GM23248 (cell line): Measurements from ENCODE around the gene SPAG7. TPM values are rescaled to one million over a fixed set of nuclear protein-coding genes. Genes with fewer than 3 reads are reported as not detected.

Experiments used
- DNase-seq: peaks from one replicate; pipeline ENCODE4 v3.0.0-alpha.2; 2015
- H2AFZ ChIP-seq: fragments of 200-600 bp; sonication (generic); 2 replicates; pipeline ENCODE4 v1.6.1; 2016; ENCODE audit warnings: antibody characterized with exemption
- H3F3A ChIP-seq: fragments of 200-600 bp; sonication (generic); 2 replicates; pipeline ENCODE4 v1.6.1; 2016; ENCODE audit warnings: mild to moderate bottlenecking, antibody characterized with exemption, mixed run types; ENCODE audit not compliant: insufficient read depth
- H3K27ac ChIP-seq: fragments of 200-600 bp; sonication (generic); 2 replicates; pipeline ENCODE4 v1.5.1; 2016; ENCODE audit warnings: mild to moderate bottlenecking
- H3K27me3 ChIP-seq: fragments of 200-600 bp; sonication (generic); replicated peaks from 2 replicates; pipeline ENCODE4 v1.6.1; 2016; ENCODE audit warnings: mild to moderate bottlenecking; ENCODE audit not compliant: insufficient read depth
- H3K36me3 ChIP-seq: fragments of 200-600 bp; sonication (generic); 2 replicates; pipeline ENCODE4 v1.6.1; 2016; ENCODE audit warnings: low read depth, mild to moderate bottlenecking
- H3K4me1 ChIP-seq: fragments of 200-600 bp; sonication (generic); 2 replicates; pipeline ENCODE4 v1.6.1; 2016; ENCODE audit warnings: mild to moderate bottlenecking; ENCODE audit not compliant: insufficient read depth
- H3K4me2 ChIP-seq: fragments of 200-600 bp; sonication (generic); one replicate; pipeline ENCODE4 v1.6.1; 2016; ENCODE audit warnings: mild to moderate bottlenecking; ENCODE audit not compliant: unreplicated experiment
- H3K4me3 ChIP-seq: fragments of 200-600 bp; sonication (generic); 2 replicates; pipeline ENCODE4 v1.5.1; 2016; ENCODE audit warnings: mild to moderate bottlenecking
- H3K79me2 ChIP-seq: fragments of 200-600 bp; sonication (generic); 2 replicates; pipeline ENCODE4 v1.6.1; 2016; ENCODE audit warnings: mild to moderate bottlenecking; ENCODE audit not compliant: insufficient read depth
- H3K9ac ChIP-seq: fragments of 200-600 bp; sonication (generic); 2 replicates; pipeline ENCODE4 v1.6.1; 2016; ENCODE audit warnings: mild to moderate bottlenecking
- H3K9me2 ChIP-seq: fragments of 200-600 bp; sonication (generic); 2 replicates; pipeline ENCODE4 v1.6.1; 2016; ENCODE audit warnings: mixed run types, mild to moderate bottlenecking, moderate library complexity; ENCODE audit not compliant: insufficient read depth
- H3K9me3 ChIP-seq: fragments of 200-600 bp; sonication (generic); one replicate; pipeline ENCODE4 v1.6.1; 2017; ENCODE audit warnings: low read depth
- H4K20me1 ChIP-seq: fragments of 200-600 bp; sonication (generic); 2 replicates; pipeline ENCODE4 v1.6.0; 2016; ENCODE audit not compliant: insufficient read depth
- EZH2 ChIP-seq: fragments of 200-600 bp; sonication (generic); IDR thresholded peaks from 2 replicates; pipeline ENCODE4 v1.6.1; 2018; ENCODE audit warnings: antibody characterized with exemption, mild to moderate bottlenecking; ENCODE audit not compliant: insufficient read depth, poor library complexity, severe bottlenecking
- EZH2phosphoT487 ChIP-seq: fragments of 200-600 bp; sonication (generic); IDR thresholded peaks from 2 replicates; pipeline ENCODE4 v1.6.1; 2018; ENCODE audit warnings: antibody characterized with exemption, moderate library complexity, mild to moderate bottlenecking, low read depth; ENCODE audit not compliant: insufficient read depth
- WGBS, 2 experiments: methylation state at CpG; one replicate each; pipeline ENCODE4 v1.1.6; 2015 to 2017; ENCODE audit warnings: low lambda C conversion rate in 2 of 2, low coverage in 1 of 2; ENCODE audit errors: missing lambda C conversion rate in 2 of 2; 5-methylcytosine and 5-hydroxymethylcytosine counted together
- in situ Hi-C: fragments of 300-500 bp; cut with MboI; formaldehyde crosslinking; loops from 2 replicates; pipeline ENCODE4 v1.15.0; 2020
- polyA plus RNA-seq: library from polyadenylated mRNA; unstranded; fragments of >200 nt; fragmentation: Nextera tagmentation; extraction: Ambion mirVana; gene quantifications from 2 replicates; pipeline ENCODE4 v1.2.1, GENCODE V29; 2016
- total RNA-seq: library from RNA; depleted of rRNA; stranded (reverse); fragments of >200 nt; shearing (Covaris generic); gene quantifications from 2 replicates; pipeline ENCODE4 v1.2.3, GENCODE V29; 2014; rRNA removed

Gene SPAG7, protein sequence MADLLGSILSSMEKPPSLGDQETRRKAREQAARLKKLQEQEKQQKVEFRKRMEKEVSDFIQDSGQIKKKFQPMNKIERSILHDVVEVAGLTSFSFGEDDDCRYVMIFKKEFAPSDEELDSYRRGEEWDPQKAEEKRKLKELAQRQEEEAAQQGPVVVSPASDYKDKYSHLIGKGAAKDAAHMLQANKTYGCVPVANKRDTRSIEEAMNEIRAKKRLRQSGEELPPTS
- total RNA-seq (39.1 and 43.1 TPM in 2 replicates), polyA plus RNA-seq (97.7 and 107 TPM in 2 replicates)

DNA sequence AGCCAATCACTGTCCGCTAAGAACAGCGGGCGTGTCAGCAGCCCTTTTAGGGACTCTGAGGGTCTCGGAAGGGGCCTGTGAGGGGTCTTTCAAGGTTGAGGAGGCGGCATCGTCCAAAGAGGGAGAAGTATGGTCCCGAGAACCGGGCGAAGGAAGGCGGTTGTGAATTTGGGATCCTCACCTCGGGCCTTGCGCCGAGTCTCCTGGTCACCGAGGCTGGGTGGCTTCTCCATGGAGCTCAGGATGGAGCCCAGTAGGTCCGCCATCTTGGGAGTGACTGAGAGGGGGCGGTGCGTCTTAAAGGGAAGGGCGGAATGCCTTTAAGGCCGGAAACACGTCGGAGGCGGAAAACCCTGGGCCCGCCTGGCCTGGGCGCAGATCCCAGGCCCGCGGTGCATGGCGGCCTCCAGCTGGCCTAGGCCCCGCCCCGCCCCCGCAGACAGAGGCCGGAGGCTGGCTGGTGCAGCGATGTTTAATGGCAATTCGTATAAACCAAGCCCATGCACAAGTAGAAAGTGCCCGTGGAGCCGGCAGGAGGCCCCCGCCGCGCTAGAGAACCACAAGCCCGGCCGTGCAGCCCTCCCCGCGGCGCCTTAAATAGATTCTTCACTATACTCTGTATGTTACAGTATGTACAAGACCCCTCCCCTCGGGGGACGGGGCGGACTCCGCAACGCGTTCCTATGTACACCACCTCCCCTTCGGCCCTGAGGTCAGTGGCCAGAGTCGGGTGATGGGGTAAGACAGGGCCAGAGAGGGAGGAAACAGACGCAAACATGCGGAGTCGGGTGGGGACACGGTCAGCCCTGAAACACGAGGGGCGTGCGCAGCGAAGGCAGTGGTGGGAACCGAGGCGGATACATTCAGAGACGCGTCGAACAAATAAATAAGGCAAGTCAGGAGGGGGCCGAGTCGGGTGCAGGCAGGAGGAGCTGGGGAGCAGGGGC, at the start of gene SPAG7:
Gene SPAG7, minus strand, starts transcription at position 279 of the 947 bp plus-strand sequence. Its CDS starts 13 bp downstream, at position 266.
- H3K9ac ChIP-seq: peak within 1 kb of the TSS; percentile 91
- peak within 1 kb of the TSS; percentile 96 for H3K4me2 ChIP-seq
- in situ Hi-C loops: no loop called here
- no peaks in the 10 kb centered on the region for H3K36me3 ChIP-seq
- H3F3A ChIP-seq: peaks cover 45% of the 10 kb centered on the region
- H3K79me2 ChIP-seq: peaks cover 24% of the 10 kb centered on the region
- DNase-seq: peak; percentile 97
- TF ChIP-seq EZH2phosphoT487: no peak
- TF ChIP-seq EZH2: no peak
- H3K4me3 ChIP-seq: peak within 1 kb of the TSS; percentile 85
- no peaks in the 10 kb centered on the region for H4K20me1 ChIP-seq
- H2AFZ ChIP-seq: peak within 1 kb of the TSS; percentile 55
- no peaks in the 10 kb centered on the region for H3K9me2 ChIP-seq
- H3K9me3 ChIP-seq: no peaks in the 10 kb centered on the region
- H3K27ac ChIP-seq: peak within 1 kb of the TSS; percentile 96
- 3 to 4% methylated on average over 62 to 66 of the region's 66 CpGs for WGBS, 2 experiments
- no peaks in the 10 kb centered on the region for H3K27me3 ChIP-seq
- H3K4me1 ChIP-seq: peaks cover 24% of the 10 kb centered on the region

DNA sequence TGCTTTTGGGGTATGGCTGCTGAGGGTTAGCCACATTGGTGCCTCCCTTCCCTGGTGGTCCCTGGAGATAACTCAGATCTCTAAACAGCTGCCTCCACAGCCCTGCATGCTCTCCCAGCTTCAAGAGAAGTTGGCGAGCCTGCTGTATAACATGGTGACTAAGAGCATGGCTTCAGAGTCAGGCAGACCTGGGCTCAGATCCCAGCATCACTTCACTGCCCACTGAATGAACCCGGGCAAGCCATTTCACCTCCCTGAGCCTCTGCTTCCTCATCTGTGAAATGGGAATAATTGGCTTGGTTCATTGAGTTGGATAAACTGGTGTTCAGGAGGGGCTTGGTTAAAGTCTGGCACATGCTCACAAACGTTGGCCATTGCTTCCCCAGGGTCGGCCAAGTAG, 46.7 kb upstream of the SPAG7 start:
- H4K20me1 ChIP-seq: no peaks in the 10 kb centered on the region
- 0 out of 2 replicates have a peak, but pooled peaks cover 4% of the 10 kb centered on the region for H3F3A ChIP-seq
- no peaks in the 10 kb centered on the region for H3K79me2 ChIP-seq
- 87 to 91% methylated on average over 4 of the region's 4 CpGs for WGBS, 2 experiments
- no peaks in the 10 kb centered on the region for H3K9me2 ChIP-seq
- H3K4me3 ChIP-seq: no peak overlapping the region
- in situ Hi-C loops: no loop called here
- TF ChIP-seq EZH2phosphoT487 (no peak), EZH2 (no peak)
- no peak overlapping the region for H3K27ac ChIP-seq
- H2AFZ ChIP-seq: no peak overlapping the region
- DNase-seq: peak; percentile 33
- H3K36me3 ChIP-seq: peaks cover 26% of the 10 kb centered on the region
- no peak overlapping the region for H3K9ac ChIP-seq
- H3K4me1 ChIP-seq: peaks cover 10% of the 10 kb centered on the region
- no peaks in the 10 kb centered on the region for H3K9me3 ChIP-seq
- no peaks in the 10 kb centered on the region for H3K27me3 ChIP-seq
- no peak overlapping the region for H3K4me2 ChIP-seq

DNA sequence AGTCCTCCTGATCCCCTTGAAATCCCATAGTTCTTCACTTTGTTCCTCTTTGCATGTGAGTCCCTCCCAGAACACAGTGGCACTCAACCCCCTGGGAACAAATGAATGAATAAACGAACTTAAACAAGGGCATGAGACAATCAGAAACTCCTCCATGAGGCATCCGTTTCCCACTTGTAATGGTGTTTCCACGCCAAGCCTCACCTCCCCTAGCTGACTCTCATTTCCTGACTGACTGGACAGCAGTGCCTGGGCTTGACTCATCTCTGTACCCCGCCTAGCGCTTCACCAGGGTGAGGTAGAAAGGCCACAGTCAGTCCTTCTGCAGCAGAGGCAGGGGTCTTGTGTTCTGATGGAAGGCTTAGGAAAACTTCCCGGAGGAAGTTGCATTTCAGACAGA, 44.3 kb upstream of the SPAG7 start:
- Histone ChIP-seq H3K36me3 (peaks cover 39% of the 10 kb centered on the region), H2AFZ (no peak overlapping the region), H3K9ac (no peak overlapping the region), H3K4me3 (no peak overlapping the region), H4K20me1 (no peaks in the 10 kb centered on the region), H3F3A (0 out of 2 replicates have a peak, but pooled peaks cover 4% of the 10 kb centered on the region), H3K4me2 (no peak overlapping the region), H3K79me2 (no peaks in the 10 kb centered on the region), H3K4me1 (peaks cover 10% of the 10 kb centered on the region), H3K9me3 (no peaks in the 10 kb centered on the region), H3K9me2 (no peaks in the 10 kb centered on the region), H3K27me3 (no peaks in the 10 kb centered on the region), H3K27ac (peak overlapping the region; percentile 52)
- in situ Hi-C loops: no loop called here
- TF ChIP-seq EZH2phosphoT487 (no peak), EZH2 (no peak)
- peak; percentile 87 for DNase-seq
- WGBS, 2 experiments: 60 to 68% methylated on average over 6 of the region's 6 CpGs

DNA sequence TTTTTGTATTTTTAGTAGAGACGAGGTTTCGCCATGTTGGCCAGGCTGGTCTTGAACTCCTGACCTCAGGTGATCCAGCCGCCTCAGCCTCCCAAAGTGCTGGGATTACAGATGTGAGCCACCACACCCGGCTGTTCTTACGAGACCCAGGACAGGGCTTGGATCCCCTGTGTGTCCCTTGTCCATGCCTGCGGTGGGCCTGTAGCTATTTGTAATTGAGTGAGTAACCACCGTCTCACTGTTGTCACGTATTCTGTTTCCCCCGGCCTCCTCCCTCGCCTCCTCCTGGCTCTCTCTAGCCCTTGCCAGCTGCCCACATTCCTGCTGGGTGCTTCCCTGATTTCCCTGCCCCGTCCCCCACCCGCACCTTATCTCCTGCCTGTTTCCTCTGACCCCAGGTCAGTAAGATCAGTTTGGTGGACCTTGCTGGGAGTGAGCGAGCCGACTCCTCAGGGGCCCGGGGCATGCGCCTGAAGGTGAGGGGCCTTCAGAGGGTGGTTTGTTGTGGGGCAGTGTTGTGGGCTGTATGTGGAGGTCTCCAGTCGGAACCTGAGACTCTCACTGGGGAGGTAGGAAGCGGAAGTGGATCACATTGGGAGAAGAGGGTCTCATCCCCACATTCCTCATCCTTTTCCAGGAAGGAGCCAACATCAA, 35.7 kb upstream of the SPAG7 start:
- Histone ChIP-seq H3F3A (no peaks in the 10 kb centered on the region), H3K36me3 (peaks cover 31% of the 10 kb centered on the region; the same call in 1 of the 2 replicates), H3K4me2 (no peak overlapping the region), H3K4me1 (peaks cover 13% of the 10 kb centered on the region; the same call in 1 of the 2 replicates), H3K9me3 (no peaks in the 10 kb centered on the region), H3K27ac (no peak overlapping the region), H3K9ac (no peak overlapping the region), H2AFZ (no peak overlapping the region), H3K4me3 (no peak overlapping the region), H3K79me2 (peaks cover 52% of the 10 kb centered on the region), H4K20me1 (no peaks in the 10 kb centered on the region), H3K9me2 (no peaks in the 10 kb centered on the region), H3K27me3 (no peaks in the 10 kb centered on the region)
- no peak for TF ChIP-seq EZH2phosphoT487
- no peak for TF ChIP-seq EZH2
- no peak for DNase-seq
- in situ Hi-C loops: no loop called here
- WGBS, 2 experiments: 96 to 97% methylated on average over 17 to 18 of the region's 18 CpGs
